BJ (cell line): ENCODE results near the gene TAL1. TPM values are rescaled to one million over a fixed set of nuclear protein-coding genes. Genes with fewer than 3 reads are reported as not detected.

ENCODE experiments used
- CTCF ChIA-PET: fragments of 350-600 bp; formaldehyde crosslinking; extraction: SDS; loops from one replicate; lab custom pipeline; 2021; ENCODE audit warnings: antibody characterized with exemption, inconsistent platforms; lab: Yijun Ruan, JAX
- POLR2A ChIA-PET: fragments of 300-600 bp; sonication (Branson Sonifier 250); formaldehyde crosslinking; extraction: SDS; loops from one replicate; lab custom pipeline; 2021; ENCODE audit warnings: antibody characterized with exemption; lab: Charles Lee
- DNase-seq: peaks from one replicate; pipeline ENCODE4 v3.0.0-alpha.2; 2011; ENCODE audit warnings: low read depth
- H3K27me3 ChIP-seq: 2 replicates; pipeline ENCODE4 v1.6.0; 2011; ENCODE audit warnings: low read length; ENCODE audit not compliant: control insufficient read depth, insufficient read depth
- H3K36me3 ChIP-seq: 2 replicates; pipeline ENCODE4 v1.5.1; 2011; ENCODE audit warnings: low read length; ENCODE audit not compliant: control insufficient read depth, insufficient read depth
- H3K4me3 ChIP-seq: 2 replicates; pipeline ENCODE4 v1.5.1; 2011; ENCODE audit warnings: low read depth, mild to moderate bottlenecking, control low read depth, low read length
- CTCF ChIP-seq: IDR thresholded peaks from 2 replicates; pipeline ENCODE4 v1.5.1; 2011; ENCODE audit warnings: low read depth, mild to moderate bottlenecking, control low read depth, inconsistent platforms, low read length, moderate library complexity; ENCODE audit not compliant: insufficient read depth
- polyA plus RNA-seq: library from polyadenylated mRNA; depleted of rRNA; stranded (reverse); fragments of >200 nt; gene quantifications from 2 replicates; pipeline ENCODE4 v1.2.3, GENCODE V29; 2011

TAL1 gene
- polyA plus RNA-seq, 1 experiment = not detected

DNA sequence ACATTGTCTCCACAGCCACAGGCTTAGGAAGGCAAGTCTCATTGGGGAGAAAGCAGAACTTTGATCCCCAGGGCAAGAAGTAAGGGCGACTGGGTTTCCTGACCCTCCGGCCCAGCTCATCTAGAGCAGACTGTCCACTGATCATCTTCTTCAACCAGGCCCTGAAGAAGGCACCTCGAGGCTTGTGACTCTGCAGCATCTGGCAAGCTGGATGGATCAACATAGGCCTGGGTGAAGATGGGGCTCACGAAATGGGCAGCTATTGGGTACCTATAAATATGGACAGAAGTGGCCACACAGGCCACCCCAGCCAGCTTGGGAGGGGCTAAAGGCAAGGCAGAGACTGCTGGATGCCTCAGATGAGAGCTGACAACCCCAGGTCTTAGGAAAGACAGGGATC is 13.0 kb downstream of the TAL1 start:
- POLR2A ChIA-PET = no interaction called here
- CTCF ChIA-PET = interaction anchor here (1.2 kb wide), 1 partner anchor 14 kb away, joined by 5 read pairs; no protein-coding TSS in a partner anchor
- no peaks in the 10 kb centered on the region for H3K36me3 ChIP-seq
- peaks cover 23% of the 10 kb centered on the region for H3K27me3 ChIP-seq
- no peak overlapping the region for H3K4me3 ChIP-seq
- TF ChIP-seq CTCF = no peak
- no peak for DNase-seq

GRCh38 chr1:47216278-47217059 is 15.6 kb downstream of the TAL1 start:
- peaks cover 6% of the 10 kb centered on the region; the same call in 1 of the 2 replicates for H3K27me3 ChIP-seq
- no peak for DNase-seq
- ChIA-PET POLR2A (no interaction called here), CTCF (no interaction called here)
- TF ChIP-seq CTCF = no peak
- no peak overlapping the region for H3K4me3 ChIP-seq
- H3K36me3 ChIP-seq = no peaks in the 10 kb centered on the region

DNA sequence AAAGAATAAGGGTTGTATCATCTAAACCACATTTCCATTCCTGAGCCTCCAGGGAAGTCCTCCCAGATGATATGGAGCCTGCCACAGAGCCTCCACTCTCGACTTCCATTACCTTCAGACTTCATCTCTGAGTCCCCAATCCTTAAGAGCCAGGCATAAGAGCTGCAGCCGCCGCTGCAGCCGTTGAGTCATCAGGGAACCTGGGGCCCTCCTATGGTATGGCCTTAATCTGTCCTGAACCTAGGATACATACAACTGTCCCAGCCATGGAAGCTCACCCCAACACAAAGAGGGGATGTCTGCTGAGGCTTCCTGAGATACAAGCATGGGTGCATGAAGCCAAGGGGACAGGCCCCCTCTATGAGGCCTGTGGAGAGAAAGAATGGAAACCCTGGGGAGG is 16.3 kb downstream of the TAL1 start:
- no peaks in the 10 kb centered on the region for H3K36me3 ChIP-seq
- H3K4me3 ChIP-seq = no peak overlapping the region
- peaks cover 3% of the 10 kb centered on the region; the same call in 1 of the 2 replicates for H3K27me3 ChIP-seq
- ChIA-PET POLR2A (no interaction called here), CTCF (interaction anchor here (0.6 kb wide), 1 partner anchor 772 kb away, joined by 3 read pairs; no protein-coding TSS in a partner anchor)
- TF ChIP-seq CTCF = no peak
- no peak for DNase-seq

- TF ChIP-seq CTCF = no peak
- Histone ChIP-seq H3K36me3 (no peaks in the 10 kb centered on the region), H3K4me3 (no peak overlapping the region), H3K27me3 (peaks cover 3% of the 10 kb centered on the region; the same call in 1 of the 2 replicates)
- no peak for DNase-seq
- POLR2A ChIA-PET = no interaction called here
- CTCF ChIA-PET = no interaction called here
Measured at GRCh38 chr1:47214549-47214948, 17.5 kb downstream of the TAL1 start.

DNA sequence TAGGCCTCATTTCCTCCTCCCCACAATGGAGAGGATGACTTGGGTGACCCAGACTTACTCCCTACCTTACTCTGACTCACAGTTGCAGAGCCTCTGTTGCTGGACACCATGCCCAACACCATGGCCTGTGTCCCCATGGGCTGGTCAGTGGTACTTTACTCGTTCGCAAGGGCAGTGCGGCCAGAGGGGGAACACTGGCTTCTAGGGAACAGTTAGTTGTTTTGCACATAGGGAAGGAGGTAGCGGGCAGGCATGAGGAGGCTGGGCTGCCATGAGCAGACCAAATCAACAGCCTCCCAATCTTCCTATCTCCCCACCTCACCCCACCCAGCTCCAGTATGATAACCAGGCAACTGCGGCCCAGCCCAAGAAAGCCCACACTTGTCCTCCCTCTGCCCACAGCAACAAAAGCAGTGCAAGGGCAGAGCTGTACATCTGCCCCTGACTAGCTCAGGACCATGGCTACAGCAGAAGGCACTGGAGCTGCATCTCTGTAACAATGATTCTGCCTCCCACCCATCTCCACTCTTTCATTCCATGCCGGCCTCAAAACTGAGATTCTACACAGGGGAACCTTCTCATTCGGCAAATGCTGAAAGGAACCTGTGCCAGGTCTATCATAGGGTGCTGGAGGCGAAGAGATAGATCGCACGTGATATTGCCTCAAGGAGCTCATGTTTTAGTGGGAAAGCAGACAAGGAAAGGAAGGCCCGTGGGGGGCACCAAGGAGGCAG is 18.6 kb downstream of the TAL1 start:
- ChIA-PET POLR2A (interaction anchor here (0.5 kb wide), 1 partner anchor 12 kb away, joined by 4 read pairs; no protein-coding TSS in a partner anchor), CTCF (interaction anchor here (1.2 to 1.6 kb wide), 3 partner anchors 9 to 49 kb away, joined by 3 to 7 read pairs (median 6); no protein-coding TSS in a partner anchor)
- H3K36me3 ChIP-seq = no peaks in the 10 kb centered on the region

More for the DNA sequence above, 18.6 kb downstream of the TAL1 start:
- no peak for TF ChIP-seq CTCF
- H3K27me3 ChIP-seq = peaks cover 9% of the 10 kb centered on the region
- no peak overlapping the region for H3K4me3 ChIP-seq
- no peak for DNase-seq
